ENCODE measurements around the gene NIPAL3. TPM values are rescaled to one million over a fixed set of nuclear protein-coding genes. Genes with fewer than 3 reads are reported as not detected.

The NIPAL3 gene
- total RNA-seq, 1 experiment from 2014 or later, result 11.2 TPM

DNA sequence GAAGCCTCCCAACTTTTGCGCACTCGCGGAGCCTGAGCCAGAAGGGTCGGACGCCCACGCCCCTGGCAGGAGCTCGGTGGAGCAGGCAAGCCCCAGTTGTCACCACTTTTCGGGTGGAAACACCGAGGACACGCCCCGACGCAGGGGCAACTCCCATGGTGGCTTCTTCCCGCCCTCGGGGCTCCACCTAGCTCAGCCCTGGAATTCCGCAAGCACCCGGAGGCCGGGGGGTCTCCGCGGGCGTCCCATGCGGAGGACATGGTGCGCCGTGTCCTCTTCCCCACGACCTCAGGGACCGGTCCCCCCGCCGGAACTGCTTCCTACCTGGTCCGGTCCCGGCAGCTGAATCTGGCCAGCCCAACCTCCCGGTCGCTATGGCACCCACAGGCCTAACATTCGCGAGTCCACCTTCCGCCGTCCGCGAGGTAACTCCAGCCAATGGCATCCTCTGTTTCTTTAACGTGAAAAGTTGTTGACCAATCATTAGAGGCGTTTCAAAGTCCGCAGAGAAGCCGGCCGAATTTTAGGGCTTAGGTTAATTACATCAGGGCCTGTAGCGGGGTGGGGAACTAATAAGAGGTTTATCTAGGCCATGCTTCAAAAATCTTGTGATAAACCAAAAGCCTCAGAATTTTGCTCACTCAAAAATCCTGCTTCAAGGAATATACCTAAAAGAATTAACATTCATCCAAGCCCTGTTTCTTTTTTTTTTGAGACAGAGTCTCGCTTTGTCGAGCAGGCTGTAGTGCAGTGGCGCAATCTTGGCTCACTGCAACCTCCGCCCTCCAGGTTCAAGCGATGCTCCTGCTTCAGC lies 2.0 kb upstream of the NIPAL3 start, which contains the start of gene STPG1:
STPG1 (minus strand) TSS at position 433 of the 814 bp plus-strand sequence. CDS start 12,394 bp downstream, outside the sequence.
- Mint-ChIP-seq H3K36me3 (no peaks in the 10 kb centered on the region), H3K27me3 (ENCODE audit: low read depth) (no peaks in the 10 kb centered on the region), H3K27ac (no peak within 1 kb of the TSS), H3K4me3 (peak within 1 kb of the TSS; percentile 88), H3K9me3 (peaks cover 3% of the 10 kb centered on the region; the same call in 1 of the 2 replicates), H3K4me1 (peaks cover 26% of the 10 kb centered on the region)
- ChIA-PET CTCF (interaction anchor here (0.6 to 3.1 kb wide), 11 partner anchors 8 to 263 kb away, joined by 3 to 25 read pairs (median 5); no protein-coding TSS in a partner anchor), POLR2A (interaction anchor here (0.6 kb wide), 1 partner anchor 42 kb away, joined by 4 read pairs; no protein-coding TSS in a partner anchor)
- ATAC-seq, result peak; percentile 38
- DNase-seq (ENCODE audit: low spot score), result peak; percentile 79
- TF ChIP-seq, protein P1, sequence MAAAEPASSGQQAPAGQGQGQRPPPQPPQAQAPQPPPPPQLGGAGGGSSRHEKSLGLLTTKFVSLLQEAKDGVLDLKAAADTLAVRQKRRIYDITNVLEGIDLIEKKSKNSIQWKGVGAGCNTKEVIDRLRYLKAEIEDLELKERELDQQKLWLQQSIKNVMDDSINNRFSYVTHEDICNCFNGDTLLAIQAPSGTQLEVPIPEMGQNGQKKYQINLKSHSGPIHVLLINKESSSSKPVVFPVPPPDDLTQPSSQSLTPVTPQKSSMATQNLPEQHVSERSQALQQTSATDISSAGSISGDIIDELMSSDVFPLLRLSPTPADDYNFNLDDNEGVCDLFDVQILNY (CRISPR knock-in tag; IDR thresholded peaks at IDR 0.05), result peak; percentile 27; the same call in 1 of the 2 replicates
- TF ChIP-seq, protein P2, sequence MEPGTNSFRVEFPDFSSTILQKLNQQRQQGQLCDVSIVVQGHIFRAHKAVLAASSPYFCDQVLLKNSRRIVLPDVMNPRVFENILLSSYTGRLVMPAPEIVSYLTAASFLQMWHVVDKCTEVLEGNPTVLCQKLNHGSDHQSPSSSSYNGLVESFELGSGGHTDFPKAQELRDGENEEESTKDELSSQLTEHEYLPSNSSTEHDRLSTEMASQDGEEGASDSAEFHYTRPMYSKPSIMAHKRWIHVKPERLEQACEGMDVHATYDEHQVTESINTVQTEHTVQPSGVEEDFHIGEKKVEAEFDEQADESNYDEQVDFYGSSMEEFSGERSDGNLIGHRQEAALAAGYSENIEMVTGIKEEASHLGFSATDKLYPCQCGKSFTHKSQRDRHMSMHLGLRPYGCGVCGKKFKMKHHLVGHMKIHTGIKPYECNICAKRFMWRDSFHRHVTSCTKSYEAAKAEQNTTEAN (CRISPR knock-in tag; IDR thresholded peaks at IDR 0.05), result no peak
- TF ChIP-seq KAT7 (CRISPR knock-in tag; IDR thresholded peaks at IDR 0.05; ENCODE audit: borderline replicate concordance) (no peak), GRHL2 (CRISPR knock-in tag; IDR thresholded peaks at IDR 0.05; ENCODE audit: insufficient replicate concordance, severe bottlenecking) (no peak), ZNF263 (CRISPR knock-in tag; IDR thresholded peaks at IDR 0.05; ENCODE audit: low read depth) (no peak), NR1H2 (CRISPR knock-in tag; IDR thresholded peaks at IDR 0.05) (no peak), RELA (CRISPR knock-in tag; IDR thresholded peaks at IDR 0.05; ENCODE audit: borderline replicate concordance) (no peak), GABPB1 (CRISPR knock-in tag; IDR thresholded peaks at IDR 0.05) (peak; percentile 77; the same call in 1 of the 2 replicates), NFYB (CRISPR knock-in tag; conservative IDR thresholded peaks at IDR 0.05; ENCODE audit: low read depth) (peak; percentile 75), ESRRA (CRISPR knock-in tag; IDR thresholded peaks at IDR 0.05; ENCODE audit: borderline replicate concordance) (no peak), ZNF219 (CRISPR knock-in tag; IDR thresholded peaks at IDR 0.05; ENCODE audit: borderline replicate concordance) (no peak), TEAD1 (CRISPR knock-in tag; IDR thresholded peaks at IDR 0.05) (peak; percentile 46; the same call in 1 of the 2 replicates), ZNF423 (CRISPR knock-in tag; IDR thresholded peaks at IDR 0.05) (peak; percentile 32; the same call in 1 of the 2 replicates), ZNF317 (CRISPR knock-in tag; IDR thresholded peaks at IDR 0.05; ENCODE audit: borderline replicate concordance, low read depth) (no peak), ETV6 (CRISPR knock-in tag; IDR thresholded peaks at IDR 0.05) (no peak)
- TF ChIP-seq, protein P3, sequence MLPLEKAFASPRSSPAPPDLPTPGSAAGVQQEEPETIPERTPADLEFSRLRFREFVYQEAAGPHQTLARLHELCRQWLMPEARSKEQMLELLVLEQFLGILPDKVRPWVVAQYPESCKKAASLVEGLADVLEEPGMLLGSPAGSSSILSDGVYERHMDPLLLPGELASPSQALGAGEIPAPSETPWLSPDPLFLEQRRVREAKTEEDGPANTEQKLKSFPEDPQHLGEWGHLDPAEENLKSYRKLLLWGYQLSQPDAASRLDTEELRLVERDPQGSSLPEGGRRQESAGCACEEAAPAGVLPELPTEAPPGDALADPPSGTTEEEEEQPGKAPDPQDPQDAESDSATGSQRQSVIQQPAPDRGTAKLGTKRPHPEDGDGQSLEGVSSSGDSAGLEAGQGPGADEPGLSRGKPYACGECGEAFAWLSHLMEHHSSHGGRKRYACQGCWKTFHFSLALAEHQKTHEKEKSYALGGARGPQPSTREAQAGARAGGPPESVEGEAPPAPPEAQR (CRISPR knock-in tag; IDR thresholded peaks at IDR 0.05), result no peak
- TF ChIP-seq, protein P4, sequence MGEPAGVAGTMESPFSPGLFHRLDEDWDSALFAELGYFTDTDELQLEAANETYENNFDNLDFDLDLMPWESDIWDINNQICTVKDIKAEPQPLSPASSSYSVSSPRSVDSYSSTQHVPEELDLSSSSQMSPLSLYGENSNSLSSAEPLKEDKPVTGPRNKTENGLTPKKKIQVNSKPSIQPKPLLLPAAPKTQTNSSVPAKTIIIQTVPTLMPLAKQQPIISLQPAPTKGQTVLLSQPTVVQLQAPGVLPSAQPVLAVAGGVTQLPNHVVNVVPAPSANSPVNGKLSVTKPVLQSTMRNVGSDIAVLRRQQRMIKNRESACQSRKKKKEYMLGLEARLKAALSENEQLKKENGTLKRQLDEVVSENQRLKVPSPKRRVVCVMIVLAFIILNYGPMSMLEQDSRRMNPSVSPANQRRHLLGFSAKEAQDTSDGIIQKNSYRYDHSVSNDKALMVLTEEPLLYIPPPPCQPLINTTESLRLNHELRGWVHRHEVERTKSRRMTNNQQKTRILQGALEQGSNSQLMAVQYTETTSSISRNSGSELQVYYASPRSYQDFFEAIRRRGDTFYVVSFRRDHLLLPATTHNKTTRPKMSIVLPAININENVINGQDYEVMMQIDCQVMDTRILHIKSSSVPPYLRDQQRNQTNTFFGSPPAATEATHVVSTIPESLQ (CRISPR knock-in tag; IDR thresholded peaks at IDR 0.05), result no peak
- TF ChIP-seq, protein P5, sequence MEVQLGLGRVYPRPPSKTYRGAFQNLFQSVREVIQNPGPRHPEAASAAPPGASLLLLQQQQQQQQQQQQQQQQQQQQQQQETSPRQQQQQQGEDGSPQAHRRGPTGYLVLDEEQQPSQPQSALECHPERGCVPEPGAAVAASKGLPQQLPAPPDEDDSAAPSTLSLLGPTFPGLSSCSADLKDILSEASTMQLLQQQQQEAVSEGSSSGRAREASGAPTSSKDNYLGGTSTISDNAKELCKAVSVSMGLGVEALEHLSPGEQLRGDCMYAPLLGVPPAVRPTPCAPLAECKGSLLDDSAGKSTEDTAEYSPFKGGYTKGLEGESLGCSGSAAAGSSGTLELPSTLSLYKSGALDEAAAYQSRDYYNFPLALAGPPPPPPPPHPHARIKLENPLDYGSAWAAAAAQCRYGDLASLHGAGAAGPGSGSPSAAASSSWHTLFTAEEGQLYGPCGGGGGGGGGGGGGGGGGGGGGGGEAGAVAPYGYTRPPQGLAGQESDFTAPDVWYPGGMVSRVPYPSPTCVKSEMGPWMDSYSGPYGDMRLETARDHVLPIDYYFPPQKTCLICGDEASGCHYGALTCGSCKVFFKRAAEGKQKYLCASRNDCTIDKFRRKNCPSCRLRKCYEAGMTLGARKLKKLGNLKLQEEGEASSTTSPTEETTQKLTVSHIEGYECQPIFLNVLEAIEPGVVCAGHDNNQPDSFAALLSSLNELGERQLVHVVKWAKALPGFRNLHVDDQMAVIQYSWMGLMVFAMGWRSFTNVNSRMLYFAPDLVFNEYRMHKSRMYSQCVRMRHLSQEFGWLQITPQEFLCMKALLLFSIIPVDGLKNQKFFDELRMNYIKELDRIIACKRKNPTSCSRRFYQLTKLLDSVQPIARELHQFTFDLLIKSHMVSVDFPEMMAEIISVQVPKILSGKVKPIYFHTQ (CRISPR knock-in tag; IDR thresholded peaks at IDR 0.05), result no peak
- TF ChIP-seq, protein P6, sequence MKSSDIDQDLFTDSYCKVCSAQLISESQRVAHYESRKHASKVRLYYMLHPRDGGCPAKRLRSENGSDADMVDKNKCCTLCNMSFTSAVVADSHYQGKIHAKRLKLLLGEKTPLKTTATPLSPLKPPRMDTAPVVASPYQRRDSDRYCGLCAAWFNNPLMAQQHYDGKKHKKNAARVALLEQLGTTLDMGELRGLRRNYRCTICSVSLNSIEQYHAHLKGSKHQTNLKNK (CRISPR knock-in tag; IDR thresholded peaks at IDR 0.05), result no peak
- TF ChIP-seq, protein P7, sequence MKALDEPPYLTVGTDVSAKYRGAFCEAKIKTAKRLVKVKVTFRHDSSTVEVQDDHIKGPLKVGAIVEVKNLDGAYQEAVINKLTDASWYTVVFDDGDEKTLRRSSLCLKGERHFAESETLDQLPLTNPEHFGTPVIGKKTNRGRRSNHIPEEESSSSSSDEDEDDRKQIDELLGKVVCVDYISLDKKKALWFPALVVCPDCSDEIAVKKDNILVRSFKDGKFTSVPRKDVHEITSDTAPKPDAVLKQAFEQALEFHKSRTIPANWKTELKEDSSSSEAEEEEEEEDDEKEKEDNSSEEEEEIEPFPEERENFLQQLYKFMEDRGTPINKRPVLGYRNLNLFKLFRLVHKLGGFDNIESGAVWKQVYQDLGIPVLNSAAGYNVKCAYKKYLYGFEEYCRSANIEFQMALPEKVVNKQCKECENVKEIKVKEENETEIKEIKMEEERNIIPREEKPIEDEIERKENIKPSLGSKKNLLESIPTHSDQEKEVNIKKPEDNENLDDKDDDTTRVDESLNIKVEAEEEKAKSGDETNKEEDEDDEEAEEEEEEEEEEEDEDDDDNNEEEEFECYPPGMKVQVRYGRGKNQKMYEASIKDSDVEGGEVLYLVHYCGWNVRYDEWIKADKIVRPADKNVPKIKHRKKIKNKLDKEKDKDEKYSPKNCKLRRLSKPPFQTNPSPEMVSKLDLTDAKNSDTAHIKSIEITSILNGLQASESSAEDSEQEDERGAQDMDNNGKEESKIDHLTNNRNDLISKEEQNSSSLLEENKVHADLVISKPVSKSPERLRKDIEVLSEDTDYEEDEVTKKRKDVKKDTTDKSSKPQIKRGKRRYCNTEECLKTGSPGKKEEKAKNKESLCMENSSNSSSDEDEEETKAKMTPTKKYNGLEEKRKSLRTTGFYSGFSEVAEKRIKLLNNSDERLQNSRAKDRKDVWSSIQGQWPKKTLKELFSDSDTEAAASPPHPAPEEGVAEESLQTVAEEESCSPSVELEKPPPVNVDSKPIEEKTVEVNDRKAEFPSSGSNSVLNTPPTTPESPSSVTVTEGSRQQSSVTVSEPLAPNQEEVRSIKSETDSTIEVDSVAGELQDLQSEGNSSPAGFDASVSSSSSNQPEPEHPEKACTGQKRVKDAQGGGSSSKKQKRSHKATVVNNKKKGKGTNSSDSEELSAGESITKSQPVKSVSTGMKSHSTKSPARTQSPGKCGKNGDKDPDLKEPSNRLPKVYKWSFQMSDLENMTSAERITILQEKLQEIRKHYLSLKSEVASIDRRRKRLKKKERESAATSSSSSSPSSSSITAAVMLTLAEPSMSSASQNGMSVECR (CRISPR knock-in tag; IDR thresholded peaks at IDR 0.05; ENCODE audit: borderline replicate concordance), result no peak
- TF ChIP-seq, protein P8, sequence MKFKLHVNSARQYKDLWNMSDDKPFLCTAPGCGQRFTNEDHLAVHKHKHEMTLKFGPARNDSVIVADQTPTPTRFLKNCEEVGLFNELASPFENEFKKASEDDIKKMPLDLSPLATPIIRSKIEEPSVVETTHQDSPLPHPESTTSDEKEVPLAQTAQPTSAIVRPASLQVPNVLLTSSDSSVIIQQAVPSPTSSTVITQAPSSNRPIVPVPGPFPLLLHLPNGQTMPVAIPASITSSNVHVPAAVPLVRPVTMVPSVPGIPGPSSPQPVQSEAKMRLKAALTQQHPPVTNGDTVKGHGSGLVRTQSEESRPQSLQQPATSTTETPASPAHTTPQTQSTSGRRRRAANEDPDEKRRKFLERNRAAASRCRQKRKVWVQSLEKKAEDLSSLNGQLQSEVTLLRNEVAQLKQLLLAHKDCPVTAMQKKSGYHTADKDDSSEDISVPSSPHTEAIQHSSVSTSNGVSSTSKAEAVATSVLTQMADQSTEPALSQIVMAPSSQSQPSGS (CRISPR knock-in tag; IDR thresholded peaks at IDR 0.05; ENCODE audit: borderline replicate concordance, low read depth), result no peak
